Neural cell (in vitro differentiated cells): ENCODE data around the gene TTC17. TPM values are rescaled to one million over a fixed set of nuclear protein-coding genes. Genes with fewer than 3 reads are reported as not detected.

Experiments used
- H2AFZ ChIP-seq: fragments of 200-600, 300-800 bp; sonication (generic), shearing (Covaris generic); 2 replicates; pipeline ENCODE4 v1.6.0; 2014; ENCODE audit warnings: low read depth, mild to moderate bottlenecking, antibody characterized with exemption, low read length, moderate library complexity
- H3F3A ChIP-seq: fragments of 200-600 bp; shearing (Covaris generic); 2 replicates; pipeline ENCODE4 v1.6.1; 2016; ENCODE audit warnings: mild to moderate bottlenecking, moderate library complexity, mixed read lengths, antibody characterized with exemption, low read length; ENCODE audit not compliant: insufficient read depth, poor library complexity, severe bottlenecking
- H3K27ac ChIP-seq: fragments of 200-600, 300-800 bp; sonication (generic), shearing (Covaris generic); 2 replicates; pipeline ENCODE4 v1.5.1; 2014; ENCODE audit warnings: mild to moderate bottlenecking, low read length, moderate library complexity
- H3K27me3 ChIP-seq: fragments of 300-800, 200-600 bp; sonication (generic), shearing (Covaris generic); 2 replicates; pipeline ENCODE4 v1.6.0; 2014; ENCODE audit warnings: mild to moderate bottlenecking, low read depth, low read length, moderate library complexity; ENCODE audit not compliant: insufficient read depth
- H3K36me3 ChIP-seq: fragments of 300-800, 200-600 bp; sonication (generic), shearing (Covaris generic); 2 replicates; pipeline ENCODE4 v1.5.1; 2014; ENCODE audit warnings: mild to moderate bottlenecking, antibody characterized with exemption, low read length, moderate library complexity; ENCODE audit not compliant: insufficient read depth
- H3K4me2 ChIP-seq: fragments of 300-800, 200-600 bp; sonication (generic), shearing (Covaris generic); 2 replicates; pipeline ENCODE4 v1.6.0; 2014; ENCODE audit warnings: mild to moderate bottlenecking, low read length
- H3K4me3 ChIP-seq: fragments of 300-800, 200-600 bp; sonication (generic), shearing (Covaris generic); 2 replicates; pipeline ENCODE4 v1.5.1; 2014; ENCODE audit warnings: mild to moderate bottlenecking, low read length, moderate library complexity
- H3K79me2 ChIP-seq: fragments of 200-600 bp; shearing (Covaris generic); replicated peaks from 2 replicates; pipeline ENCODE4 v1.6.0; 2014; ENCODE audit warnings: mild to moderate bottlenecking, low read length, moderate library complexity; ENCODE audit not compliant: insufficient read depth
- H3K9ac ChIP-seq: fragments of 300-800, 200-600 bp; sonication (generic), shearing (Covaris generic); 2 replicates; pipeline ENCODE4 v1.6.1; 2016; ENCODE audit warnings: mild to moderate bottlenecking, low read length, mixed read lengths
- H3K9me2 ChIP-seq: fragments of 200-600 bp; shearing (Covaris generic); 2 replicates; pipeline ENCODE4 v1.6.1; 2016; ENCODE audit warnings: mild to moderate bottlenecking, low read length, mixed read lengths; ENCODE audit not compliant: insufficient read depth
- H3K9me3 ChIP-seq: fragments of 200-600, 300-800 bp; sonication (generic), shearing (Covaris generic); 2 replicates; pipeline ENCODE4 v1.6.1; 2016; ENCODE audit warnings: mild to moderate bottlenecking, mixed run types, low read length, moderate library complexity, mixed read lengths
- H4K20me1 ChIP-seq: fragments of 200-600 bp; shearing (Covaris generic); 2 replicates; pipeline ENCODE4 v1.6.1; 2016; ENCODE audit warnings: mild to moderate bottlenecking, mixed run types; ENCODE audit not compliant: insufficient read depth
- CTCF ChIP-seq: fragments of 450-650 bp; IDR thresholded peaks from 2 replicates; pipeline ENCODE4 v1.5.1; 2014; ENCODE audit warnings: antibody characterized with exemption, mild to moderate bottlenecking, moderate library complexity; ENCODE audit not compliant: poor library complexity, severe bottlenecking
- EP300 ChIP-seq: fragments of 450-650 bp; conservative IDR thresholded peaks from 2 replicates; pipeline ENCODE4 v1.6.1; 2014; ENCODE audit warnings: antibody characterized with exemption, mild to moderate bottlenecking, moderate library complexity; ENCODE audit not compliant: poor library complexity, severe bottlenecking
- EZH2 ChIP-seq: fragments of 200-600, 300-800 bp; shearing (Covaris generic), sonication (generic); IDR thresholded peaks from 2 replicates; pipeline ENCODE4 v1.6.1; 2014; ENCODE audit warnings: antibody characterized with exemption, low read length, borderline replicate concordance, mild to moderate bottlenecking; ENCODE audit not compliant: insufficient read depth, poor library complexity, severe bottlenecking
- MXI1 ChIP-seq: fragments of 450-650 bp; conservative IDR thresholded peaks from 2 replicates; pipeline ENCODE4 v1.6.1; 2014; ENCODE audit warnings: antibody characterized with exemption, mild to moderate bottlenecking; ENCODE audit not compliant: poor library complexity, severe bottlenecking
- POLR2AphosphoS5 ChIP-seq: IDR thresholded peaks from 2 replicates; pipeline ENCODE4 v1.6.1; 2012
- RAD21 ChIP-seq: fragments of 450-650 bp; conservative IDR thresholded peaks from 2 replicates; pipeline ENCODE4 v1.6.1; 2014; ENCODE audit warnings: antibody characterized with exemption, mild to moderate bottlenecking, moderate library complexity
- SMC3 ChIP-seq: fragments of 450-650 bp; conservative IDR thresholded peaks from 2 replicates; pipeline ENCODE4 v1.6.1; 2014; ENCODE audit warnings: antibody characterized with exemption, mild to moderate bottlenecking, moderate library complexity; ENCODE audit not compliant: poor library complexity
- TAF1 ChIP-seq: IDR thresholded peaks from 2 replicates; pipeline ENCODE4 v1.6.1; 2012; ENCODE audit warnings: low read depth
- polyA plus RNA-seq: library from polyadenylated mRNA; depleted of rRNA; stranded (reverse); fragments of >200 nt; gene quantifications from 2 replicates; pipeline ENCODE4 v1.2.3, GENCODE V29; 2014
- TF ChIP-seq, protein P1 (sequence below): IDR thresholded peaks from 2 replicates; pipeline ENCODE4 v1.6.1; 2012; ENCODE audit warnings: borderline replicate concordance

The TTC17 gene
- polyA plus RNA-seq, 1 donor from 2014 or later = 122 TPM

- Histone ChIP-seq H3K79me2 (no peaks in the 10 kb centered on the region), H3K4me2 (no peak overlapping the region), H3K27ac (no peak overlapping the region), H2AFZ (no peak overlapping the region), H3K27me3 (no peaks in the 10 kb centered on the region), H3K9ac (no peak overlapping the region), H3F3A (no peaks in the 10 kb centered on the region), H3K4me3 (no peak overlapping the region), H4K20me1 (no peaks in the 10 kb centered on the region), H3K9me2 (no peaks in the 10 kb centered on the region), H3K9me3 (no peaks in the 10 kb centered on the region), H3K36me3 (peaks cover 4% of the 10 kb centered on the region)
- TF ChIP-seq TAF1 (no peak), EP300 (no peak), MXI1 (no peak), SMC3 (no peak), EZH2 (no peak), CTCF (no peak), RAD21 (no peak), POLR2AphosphoS5 (no peak)
- TF ChIP-seq, protein P1, sequence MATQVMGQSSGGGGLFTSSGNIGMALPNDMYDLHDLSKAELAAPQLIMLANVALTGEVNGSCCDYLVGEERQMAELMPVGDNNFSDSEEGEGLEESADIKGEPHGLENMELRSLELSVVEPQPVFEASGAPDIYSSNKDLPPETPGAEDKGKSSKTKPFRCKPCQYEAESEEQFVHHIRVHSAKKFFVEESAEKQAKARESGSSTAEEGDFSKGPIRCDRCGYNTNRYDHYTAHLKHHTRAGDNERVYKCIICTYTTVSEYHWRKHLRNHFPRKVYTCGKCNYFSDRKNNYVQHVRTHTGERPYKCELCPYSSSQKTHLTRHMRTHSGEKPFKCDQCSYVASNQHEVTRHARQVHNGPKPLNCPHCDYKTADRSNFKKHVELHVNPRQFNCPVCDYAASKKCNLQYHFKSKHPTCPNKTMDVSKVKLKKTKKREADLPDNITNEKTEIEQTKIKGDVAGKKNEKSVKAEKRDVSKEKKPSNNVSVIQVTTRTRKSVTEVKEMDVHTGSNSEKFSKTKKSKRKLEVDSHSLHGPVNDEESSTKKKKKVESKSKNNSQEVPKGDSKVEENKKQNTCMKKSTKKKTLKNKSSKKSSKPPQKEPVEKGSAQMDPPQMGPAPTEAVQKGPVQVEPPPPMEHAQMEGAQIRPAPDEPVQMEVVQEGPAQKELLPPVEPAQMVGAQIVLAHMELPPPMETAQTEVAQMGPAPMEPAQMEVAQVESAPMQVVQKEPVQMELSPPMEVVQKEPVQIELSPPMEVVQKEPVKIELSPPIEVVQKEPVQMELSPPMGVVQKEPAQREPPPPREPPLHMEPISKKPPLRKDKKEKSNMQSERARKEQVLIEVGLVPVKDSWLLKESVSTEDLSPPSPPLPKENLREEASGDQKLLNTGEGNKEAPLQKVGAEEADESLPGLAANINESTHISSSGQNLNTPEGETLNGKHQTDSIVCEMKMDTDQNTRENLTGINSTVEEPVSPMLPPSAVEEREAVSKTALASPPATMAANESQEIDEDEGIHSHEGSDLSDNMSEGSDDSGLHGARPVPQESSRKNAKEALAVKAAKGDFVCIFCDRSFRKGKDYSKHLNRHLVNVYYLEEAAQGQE = no peak
Measured at GRCh38 chr11:43327987-43328386, 30.7 kb upstream of the TTC17 start.

- no peaks in the 10 kb centered on the region for H3F3A ChIP-seq
- H3K4me2 ChIP-seq = no peak overlapping the region
- no peak overlapping the region for H3K9ac ChIP-seq
- H2AFZ ChIP-seq = no peak overlapping the region
- peaks cover 4% of the 10 kb centered on the region for H3K36me3 ChIP-seq
- H4K20me1 ChIP-seq = no peaks in the 10 kb centered on the region
- H3K9me3 ChIP-seq = no peaks in the 10 kb centered on the region
- H3K4me3 ChIP-seq = no peak overlapping the region
- no peaks in the 10 kb centered on the region for H3K79me2 ChIP-seq
- no peaks in the 10 kb centered on the region for H3K9me2 ChIP-seq
- H3K27me3 ChIP-seq = no peaks in the 10 kb centered on the region
- TF ChIP-seq POLR2AphosphoS5 (no peak), EP300 (no peak)
- H3K27ac ChIP-seq = no peak overlapping the region
Measured at GRCh38 chr11:43328482-43328881, 30.2 kb upstream of the TTC17 start.

DNA sequence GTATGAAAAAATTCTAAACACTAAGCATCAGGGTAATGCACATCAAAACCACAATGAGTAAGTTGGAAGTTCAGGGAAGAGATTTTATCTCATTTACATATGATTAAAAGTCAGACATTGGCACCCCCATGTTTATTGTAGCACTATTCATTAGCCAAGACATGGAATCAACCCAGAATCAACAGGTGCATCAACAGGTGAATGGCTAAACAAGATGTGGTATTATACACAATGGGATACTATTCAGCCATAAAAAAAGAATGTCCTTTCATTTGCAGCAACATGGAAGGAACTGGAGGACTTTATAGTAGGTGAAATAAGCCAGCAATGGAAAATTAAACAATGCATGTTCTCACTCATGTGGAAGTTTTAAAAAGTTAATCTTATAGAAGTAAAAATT lies 17.6 kb upstream of the TTC17 start:
- Histone ChIP-seq H4K20me1 (no peaks in the 10 kb centered on the region), H3K27ac (no peak overlapping the region), H3K4me2 (no peak overlapping the region), H3K4me3 (no peak overlapping the region), H3K27me3 (no peaks in the 10 kb centered on the region), H3K9me2 (no peaks in the 10 kb centered on the region), H3K36me3 (peaks cover 9% of the 10 kb centered on the region), H3K9me3 (no peaks in the 10 kb centered on the region), H3F3A (no peaks in the 10 kb centered on the region), H3K9ac (no peak overlapping the region), H2AFZ (no peak overlapping the region), H3K79me2 (no peaks in the 10 kb centered on the region)
- TF ChIP-seq MXI1 = no peak
- TF ChIP-seq TAF1 = no peak
- no peak for TF ChIP-seq RAD21
- TF ChIP-seq, protein P1 = no peak
- no peak for TF ChIP-seq POLR2AphosphoS5
- TF ChIP-seq CTCF = no peak
